T-helper 17 cell (primary cell): ENCODE results near the gene NISCH. TPM values are rescaled to one million over a fixed set of nuclear protein-coding genes. Genes with fewer than 3 reads are reported as not detected.

Source experiments
- ATAC-seq: fragments of 150-1000 bp; cut with Tn5 transposase; 2 replicates; pipeline ENCODE4 v1.10.0; 2021; ENCODE audit warnings: mild to moderate bottlenecking, moderate library complexity
- DNase-seq, 3 donors: peaks; one replicate each; pipeline versions ENCODE4 v3.0.0 to v3.0.0-alpha.2; 2020 to 2021
- H3K9me3 ChIP-seq: one replicate; pipeline ENCODE4 v1.7.0; 2013; ENCODE audit warnings: low read length, mild to moderate bottlenecking; ENCODE audit not compliant: control insufficient read depth, poor library complexity, severe bottlenecking
- H3K27ac Mint-ChIP-seq: one replicate; pipeline ENCODE4 v1.8.0; 2022; ENCODE audit warnings: mild to moderate bottlenecking, moderate library complexity, mixed read lengths
- H3K27me3 Mint-ChIP-seq: one replicate; pipeline ENCODE4 v1.8.0; 2022; ENCODE audit warnings: mixed read lengths
- H3K36me3 Mint-ChIP-seq: one replicate; pipeline ENCODE4 v1.8.0; 2022; ENCODE audit warnings: low read depth, mixed read lengths
- H3K4me1 Mint-ChIP-seq: one replicate; pipeline ENCODE4 v1.8.0; 2022; ENCODE audit warnings: mild to moderate bottlenecking, mixed read lengths
- H3K4me3 Mint-ChIP-seq: one replicate; pipeline ENCODE4 v1.8.0; 2022; ENCODE audit warnings: mild to moderate bottlenecking, moderate library complexity, mixed read lengths
- total RNA-seq, 4 donors: library from RNA in 2 of 4; stranded (reverse) in 2 of 4; gene quantifications; one replicate each; pipeline ENCODE4 v1.2.3 and lab custom pipeline; 2022 to 2026

NISCH gene
- total RNA-seq, 2 donors from 2014 or later: 121 to 146 TPM

GRCh38 chr3:52446631-52447511 is 8.5 kb upstream of the NISCH start:
- H3K4me3 Mint-ChIP-seq: no peak overlapping the region
- peak overlapping the region; percentile 21 for H3K27ac Mint-ChIP-seq
- H3K27me3 Mint-ChIP-seq: no peaks in the 10 kb centered on the region
- ATAC-seq (peak; percentile 69), DNase-seq (peak; percentile 47 to 66 (median 51))
- peaks cover 7% of the 10 kb centered on the region for H3K4me1 Mint-ChIP-seq
- H3K9me3 ChIP-seq: no peaks in the 10 kb centered on the region
- no peaks in the 10 kb centered on the region for H3K36me3 Mint-ChIP-seq

DNA sequence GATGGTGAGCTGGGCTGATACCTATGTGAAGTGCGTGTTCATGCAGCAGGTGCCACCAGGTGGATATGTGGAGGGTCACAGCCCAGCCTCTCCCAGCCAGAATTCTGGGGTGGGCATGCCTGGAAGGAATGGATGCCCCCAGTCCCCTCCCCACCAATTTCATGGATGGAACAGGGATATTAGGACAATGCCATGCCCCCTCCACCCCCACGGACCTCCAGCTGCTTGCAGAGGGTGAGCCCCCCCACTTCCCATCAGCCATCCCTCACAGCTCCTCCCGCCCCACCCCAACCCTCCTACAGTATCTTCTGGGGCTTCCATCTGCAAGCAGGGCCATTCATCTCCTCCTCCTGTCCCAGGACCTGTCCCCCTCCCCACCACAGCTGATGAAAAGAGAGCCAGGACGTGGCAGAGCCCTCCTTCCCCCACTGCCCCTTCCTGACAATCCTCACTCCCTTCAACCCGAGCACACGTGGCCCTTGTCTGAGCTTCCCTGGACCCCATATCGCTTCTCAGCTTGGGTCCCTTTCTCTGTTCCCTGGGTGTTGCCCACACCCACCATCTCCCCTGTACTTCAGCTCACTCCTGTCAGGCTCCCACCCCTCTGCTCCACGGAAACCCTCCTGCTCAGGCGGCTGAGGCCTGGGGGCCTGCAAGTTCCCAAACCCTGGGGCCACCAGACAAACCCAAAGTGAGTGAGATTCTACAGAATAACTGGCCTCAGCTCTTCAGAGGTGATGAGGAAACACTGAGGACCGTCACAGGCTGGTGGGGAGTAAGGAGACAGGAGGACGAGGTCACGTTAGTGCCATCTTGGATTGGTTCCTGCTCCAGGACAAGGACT is 7.7 kb upstream of the NISCH start:
- ATAC-seq (no peak), DNase-seq (no peak)
- peaks cover 7% of the 10 kb centered on the region for H3K4me1 Mint-ChIP-seq
- no peaks in the 10 kb centered on the region for H3K9me3 ChIP-seq
- H3K27ac Mint-ChIP-seq: peak overlapping the region; percentile 21
- H3K36me3 Mint-ChIP-seq: no peaks in the 10 kb centered on the region
- H3K27me3 Mint-ChIP-seq: no peaks in the 10 kb centered on the region
- H3K4me3 Mint-ChIP-seq: no peak overlapping the region

GRCh38 chr3:52450489-52451236 is 4.7 kb upstream of the NISCH start:
- Mint-ChIP-seq H3K4me1 (peaks cover 16% of the 10 kb centered on the region), H3K36me3 (no peaks in the 10 kb centered on the region), H3K4me3 (no peak overlapping the region), H3K27ac (no peak overlapping the region), H3K27me3 (no peaks in the 10 kb centered on the region)
- H3K9me3 ChIP-seq: no peaks in the 10 kb centered on the region
- DNase-seq (no peak), ATAC-seq (no peak)

GRCh38 chr3:52451237-52452083 is 3.9 kb upstream of the NISCH start:
- no peaks in the 10 kb centered on the region for H3K27me3 Mint-ChIP-seq
- H3K27ac Mint-ChIP-seq: no peak overlapping the region
- H3K4me1 Mint-ChIP-seq: peaks cover 23% of the 10 kb centered on the region
- DNase-seq (no peak), ATAC-seq (no peak)
- no peak overlapping the region for H3K4me3 Mint-ChIP-seq
- no peaks in the 10 kb centered on the region for H3K36me3 Mint-ChIP-seq
- H3K9me3 ChIP-seq: no peaks in the 10 kb centered on the region

DNA sequence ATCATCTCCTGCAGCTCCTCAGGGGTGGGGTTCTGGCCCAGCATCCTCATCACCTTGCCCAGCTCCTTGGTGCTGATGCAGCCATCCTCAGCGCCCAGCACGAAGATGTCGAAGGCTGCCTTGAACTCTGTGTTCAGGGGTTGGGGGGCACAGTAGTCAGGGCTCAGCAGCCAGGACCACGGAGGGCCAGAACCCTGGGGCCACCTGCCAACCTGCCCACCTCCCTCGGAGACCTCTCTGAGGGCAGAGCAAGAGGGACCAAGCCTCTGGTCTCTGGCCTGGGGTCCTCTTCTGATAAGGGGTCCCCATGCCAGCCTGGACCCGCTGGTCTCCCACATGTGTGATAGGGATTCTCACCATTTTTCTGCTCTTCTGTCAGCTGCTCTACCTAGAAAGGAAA is 3.3 kb upstream of the NISCH start:
- DNase-seq (no peak), ATAC-seq (no peak)
- no peak overlapping the region for H3K27ac Mint-ChIP-seq
- no peaks in the 10 kb centered on the region for H3K36me3 Mint-ChIP-seq
- no peak overlapping the region for H3K4me3 Mint-ChIP-seq
- H3K27me3 Mint-ChIP-seq: no peaks in the 10 kb centered on the region
- H3K9me3 ChIP-seq: no peaks in the 10 kb centered on the region
- peaks cover 24% of the 10 kb centered on the region for H3K4me1 Mint-ChIP-seq

- no peaks in the 10 kb centered on the region for H3K9me3 ChIP-seq
- DNase-seq: no peak
- Mint-ChIP-seq H3K27me3 (no peaks in the 10 kb centered on the region), H3K36me3 (no peaks in the 10 kb centered on the region), H3K27ac (no peak overlapping the region), H3K4me3 (no peak overlapping the region), H3K4me1 (peaks cover 26% of the 10 kb centered on the region)
- no peak for ATAC-seq
Measured at GRCh38 chr3:52452570-52453221, 2.7 kb upstream of the NISCH start.

- Mint-ChIP-seq H3K4me3 (peak within 1 kb of the TSS; percentile 96), H3K27ac (peak within 1 kb of the TSS; percentile 100), H3K4me1 (peaks cover 26% of the 10 kb centered on the region), H3K27me3 (no peaks in the 10 kb centered on the region), H3K36me3 (no peaks in the 10 kb centered on the region)
- no peaks in the 10 kb centered on the region for H3K9me3 ChIP-seq
- no peak for DNase-seq
- no peak for ATAC-seq
Measured at GRCh38 chr3:52453496-52454249, 1.7 kb upstream of the NISCH start, which contains the start of gene TNNC1. Gene TNNC1, minus strand, starts transcription at chr3:52454041. Its CDS starts 26 bp downstream, at chr3:52454015.

DNA sequence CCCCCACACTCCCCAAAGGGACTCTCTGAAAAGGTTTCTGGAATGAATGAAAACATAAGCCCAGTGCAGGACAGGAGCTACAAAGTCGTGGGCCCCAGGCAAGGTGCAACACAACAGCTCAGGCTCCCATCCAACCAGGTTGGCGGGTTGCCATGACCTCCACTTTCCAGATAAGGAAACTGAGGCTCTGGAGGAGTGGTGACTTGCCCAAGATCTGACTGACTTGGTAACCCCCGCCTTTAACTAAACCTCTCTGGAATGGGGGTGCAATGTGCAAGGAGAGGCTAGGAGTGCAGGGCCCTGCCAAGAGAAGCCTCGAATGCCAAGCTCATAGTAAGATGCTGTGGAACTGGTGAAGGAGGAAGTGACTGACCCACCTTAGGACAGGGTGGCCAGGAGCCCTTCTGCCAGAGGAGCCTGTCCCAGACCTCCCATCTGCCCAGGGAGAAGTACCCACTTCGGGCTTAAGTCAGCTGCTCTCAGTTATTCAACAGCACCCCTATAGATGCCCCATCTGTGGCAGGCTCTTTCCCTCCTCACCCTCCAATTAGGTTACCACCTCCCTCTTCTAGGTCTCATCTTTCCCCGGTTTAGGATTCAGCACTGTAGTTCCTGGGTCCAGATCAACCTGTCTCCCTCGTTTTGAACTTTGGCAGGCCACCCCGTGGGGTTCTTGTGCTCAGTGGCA is 1.0 kb upstream of the NISCH start:
- Mint-ChIP-seq H3K36me3 (no peaks in the 10 kb centered on the region), H3K4me1 (peaks cover 26% of the 10 kb centered on the region), H3K27me3 (no peaks in the 10 kb centered on the region), H3K27ac (peak overlapping the region; percentile 100), H3K4me3 (peak overlapping the region; percentile 96)
- DNase-seq (no peak), ATAC-seq (no peak)
- no peaks in the 10 kb centered on the region for H3K9me3 ChIP-seq

GRCh38 chr3:52454938-52455282 is 494 bp upstream of the NISCH start:
- peak; percentile 39 for ATAC-seq

GRCh38 chr3:52456169-52456799 is 880 bp downstream of the NISCH start:
- Mint-ChIP-seq H3K27me3 (no peaks in the 10 kb centered on the region), H3K4me3 (peak overlapping the region; percentile 96), H3K4me1 (peaks cover 26% of the 10 kb centered on the region), H3K27ac (peak overlapping the region; percentile 100), H3K36me3 (peaks cover 2% of the 10 kb centered on the region)
- no peak for DNase-seq
- ATAC-seq: no peak
- H3K9me3 ChIP-seq: no peaks in the 10 kb centered on the region

More at GRCh38 chr3:52454938-52455282, 494 bp upstream of the NISCH start:
- peak overlapping the region; percentile 96 for H3K4me3 Mint-ChIP-seq
- no peaks in the 10 kb centered on the region for H3K27me3 Mint-ChIP-seq
- no peaks in the 10 kb centered on the region for H3K36me3 Mint-ChIP-seq
- no peaks in the 10 kb centered on the region for H3K9me3 ChIP-seq
- H3K27ac Mint-ChIP-seq: peak overlapping the region; percentile 100
- peaks cover 26% of the 10 kb centered on the region for H3K4me1 Mint-ChIP-seq
- no peak for DNase-seq

DNA sequence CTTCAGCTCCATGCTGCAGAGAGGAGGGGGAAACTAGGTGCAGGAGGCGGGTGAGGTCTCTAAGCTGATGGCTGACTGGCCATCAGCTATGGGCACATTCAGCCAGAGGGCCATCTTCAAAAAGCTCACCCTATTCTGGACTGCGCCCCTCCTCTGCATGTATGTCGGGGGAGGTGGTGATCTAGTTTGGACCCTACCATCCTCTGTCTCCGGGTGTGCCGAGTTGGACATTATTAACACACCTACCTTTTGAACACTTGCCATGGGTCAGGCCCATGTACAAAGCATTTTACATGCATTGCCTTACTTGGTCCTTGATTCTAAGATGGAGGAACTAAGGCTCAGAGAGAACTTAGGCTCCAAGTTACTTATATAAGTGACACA is 1.4 kb downstream of the NISCH start:
- H3K36me3 Mint-ChIP-seq: peaks cover 2% of the 10 kb centered on the region
- DNase-seq (no peak), ATAC-seq (no peak)
- H3K9me3 ChIP-seq: no peaks in the 10 kb centered on the region
- no peaks in the 10 kb centered on the region for H3K27me3 Mint-ChIP-seq
- H3K27ac Mint-ChIP-seq: peak overlapping the region; percentile 100
- H3K4me1 Mint-ChIP-seq: peaks cover 26% of the 10 kb centered on the region
- H3K4me3 Mint-ChIP-seq: peak overlapping the region; percentile 96
